ENCODE data around the gene SGMS1. TPM values are rescaled to one million over a fixed set of nuclear protein-coding genes. Genes with fewer than 3 reads are reported as not detected.

Gene SGMS1
- total RNA-seq, 2 experiments from 2014 or later, result 8.1 to 8.8 TPM

- H3K27me3 Mint-ChIP-seq (ENCODE audit: low read depth), result no peaks in the 10 kb centered on the region
These were observed 108.8 kb downstream of the SGMS1 start for GRCh38 chr10:50514995-50515394.

DNA sequence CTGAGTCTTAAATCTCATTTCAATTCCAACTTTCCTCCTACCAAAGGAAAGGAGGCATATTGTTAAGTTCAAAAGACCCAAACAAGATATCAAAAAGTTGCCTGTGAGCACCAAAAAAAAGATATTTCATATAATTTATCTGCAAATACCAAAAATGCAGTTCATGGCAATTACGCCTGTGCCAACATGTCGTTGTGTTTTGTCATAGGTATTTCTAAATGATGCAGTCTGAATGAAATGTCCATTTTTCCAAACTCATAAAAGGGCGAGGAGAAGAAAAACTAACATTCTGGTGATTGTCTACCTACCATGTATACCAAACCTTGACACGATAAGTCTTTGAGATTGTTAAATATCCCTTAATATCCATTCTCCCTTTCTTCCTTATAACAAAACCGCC lies 109.8 kb downstream of the SGMS1 start:
- intact Hi-C loops (cut with micrococcal nuclease), result loop anchor here (1.0 kb wide), 1 partner anchor 26 kb away; no protein-coding TSS in a partner anchor
- Mint-ChIP-seq H3K4me3 (no peak overlapping the region), H3K4me1 (ENCODE audit: low read depth) (peaks cover 52% of the 10 kb centered on the region), H3K9me3 (no peaks in the 10 kb centered on the region), H3K27ac (no peak overlapping the region), H3K27me3 (ENCODE audit: low read depth) (no peaks in the 10 kb centered on the region), H3K36me3 (ENCODE audit: low read depth) (peaks cover 10% of the 10 kb centered on the region)
- DNase-seq, result no peak
- CTCF ChIA-PET, result interaction anchor here (0.7 kb wide), 1 partner anchor 11 kb away, joined by 3 read pairs; no protein-coding TSS in a partner anchor

More at GRCh38 chr10:50514995-50515394, 108.8 kb downstream of the SGMS1 start:
- H3K36me3 Mint-ChIP-seq (ENCODE audit: low read depth), result peaks cover 13% of the 10 kb centered on the region
- intact Hi-C loops (cut with micrococcal nuclease), result no loop called here
- H3K4me3 Mint-ChIP-seq, result no peak overlapping the region
- no peak overlapping the region for H3K27ac Mint-ChIP-seq
- CTCF ChIA-PET, result interaction anchor here (0.7 kb wide), 1 partner anchor 10 kb away, joined by 3 read pairs; no protein-coding TSS in a partner anchor
- DNase-seq, result no peak
- H3K9me3 Mint-ChIP-seq, result no peaks in the 10 kb centered on the region
- H3K4me1 Mint-ChIP-seq (ENCODE audit: low read depth), result peaks cover 50% of the 10 kb centered on the region

DNA sequence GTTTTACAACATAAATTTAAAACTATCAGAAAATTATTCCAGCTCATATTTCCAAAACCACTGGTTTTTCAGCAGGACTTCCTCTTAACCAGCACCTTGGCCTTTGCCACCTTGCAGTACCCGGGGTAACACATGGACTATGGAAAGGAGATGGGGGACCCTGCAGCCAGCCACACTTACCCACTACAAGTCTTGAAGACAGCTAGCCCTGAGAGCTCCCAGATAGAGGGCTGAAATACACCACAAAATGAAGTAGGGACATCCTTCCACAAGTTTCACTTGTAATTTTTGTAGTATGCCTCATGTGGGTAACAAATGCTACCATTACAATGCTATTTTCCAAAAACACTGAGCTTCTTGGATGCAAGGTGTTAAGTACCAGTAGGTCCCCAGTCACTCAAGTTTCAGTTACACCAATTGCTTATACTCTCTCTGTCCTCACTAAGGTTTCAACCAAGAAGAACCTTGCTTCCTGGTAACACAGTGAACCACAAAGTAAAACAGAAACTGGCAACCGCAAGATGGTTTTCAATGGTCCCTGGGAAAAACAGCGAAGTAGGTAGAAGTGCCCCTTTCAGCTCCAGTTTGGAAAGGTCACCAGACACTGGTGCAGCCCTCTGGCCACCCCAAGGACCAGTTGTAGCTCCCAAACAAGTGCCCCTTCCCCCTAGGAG lies 110.9 kb downstream of the SGMS1 start:
- Mint-ChIP-seq H3K27ac (no peak overlapping the region), H3K4me3 (no peak overlapping the region), H3K9me3 (no peaks in the 10 kb centered on the region), H3K36me3 (ENCODE audit: low read depth) (peaks cover 6% of the 10 kb centered on the region), H3K27me3 (ENCODE audit: low read depth) (no peaks in the 10 kb centered on the region), H3K4me1 (ENCODE audit: low read depth) (peaks cover 56% of the 10 kb centered on the region)
- intact Hi-C loops (cut with micrococcal nuclease), result loop anchor here (1.0 kb wide), 1 partner anchor 27 kb away; no protein-coding TSS in a partner anchor
- CTCF ChIA-PET, result interaction anchor here (0.7 to 1.3 kb wide), 3 partner anchors 19 to 145 kb away, joined by 3 read pairs; no protein-coding TSS in a partner anchor
- peak; percentile 45 for DNase-seq

DNA sequence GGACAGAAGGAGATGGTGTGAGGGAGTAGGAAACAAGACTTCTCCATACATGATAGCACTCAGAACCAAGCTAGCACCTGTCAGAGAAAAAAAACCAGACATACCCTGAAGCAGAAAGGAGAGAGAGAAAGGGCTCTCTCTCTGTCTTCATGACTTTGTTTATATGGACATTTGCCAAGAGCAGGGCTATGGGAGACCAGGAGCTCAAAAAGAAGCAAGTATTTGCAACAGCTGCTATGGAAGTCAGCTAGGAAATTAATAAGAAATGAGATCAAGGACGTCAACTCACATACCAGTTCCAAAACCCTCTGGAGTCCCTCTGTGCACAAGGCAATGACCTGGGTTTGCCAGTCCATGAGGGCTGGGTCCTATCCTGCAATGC lies 111.6 kb downstream of the SGMS1 start:
- Mint-ChIP-seq H3K4me1 (ENCODE audit: low read depth) (peaks cover 59% of the 10 kb centered on the region), H3K4me3 (no peak overlapping the region), H3K27me3 (ENCODE audit: low read depth) (no peaks in the 10 kb centered on the region), H3K36me3 (ENCODE audit: low read depth) (peaks cover 5% of the 10 kb centered on the region), H3K9me3 (no peaks in the 10 kb centered on the region), H3K27ac (no peak overlapping the region)
- CTCF ChIA-PET, result interaction anchor here (0.7 to 1.3 kb wide), 2 partner anchors 20 to 144 kb away, joined by 3 read pairs; no protein-coding TSS in a partner anchor
- DNase-seq, result no peak
- intact Hi-C loops (cut with micrococcal nuclease), result no loop called here

- peaks cover 56% of the 10 kb centered on the region for H3K4me1 Mint-ChIP-seq (ENCODE audit: low read depth)
- peaks cover 2% of the 10 kb centered on the region for H3K36me3 Mint-ChIP-seq (ENCODE audit: low read depth)
- no peaks in the 10 kb centered on the region for H3K27me3 Mint-ChIP-seq (ENCODE audit: low read depth)
- H3K9me3 Mint-ChIP-seq, result no peaks in the 10 kb centered on the region
- CTCF ChIA-PET, result no interaction called here
- intact Hi-C loops (cut with micrococcal nuclease), result no loop called here
- peak; percentile 14 for DNase-seq
- no peak overlapping the region for H3K4me3 Mint-ChIP-seq
- peak overlapping the region; percentile 3 for H3K27ac Mint-ChIP-seq
These were observed 112.1 kb downstream of the SGMS1 start for GRCh38 chr10:50511492-50512213.

DNA sequence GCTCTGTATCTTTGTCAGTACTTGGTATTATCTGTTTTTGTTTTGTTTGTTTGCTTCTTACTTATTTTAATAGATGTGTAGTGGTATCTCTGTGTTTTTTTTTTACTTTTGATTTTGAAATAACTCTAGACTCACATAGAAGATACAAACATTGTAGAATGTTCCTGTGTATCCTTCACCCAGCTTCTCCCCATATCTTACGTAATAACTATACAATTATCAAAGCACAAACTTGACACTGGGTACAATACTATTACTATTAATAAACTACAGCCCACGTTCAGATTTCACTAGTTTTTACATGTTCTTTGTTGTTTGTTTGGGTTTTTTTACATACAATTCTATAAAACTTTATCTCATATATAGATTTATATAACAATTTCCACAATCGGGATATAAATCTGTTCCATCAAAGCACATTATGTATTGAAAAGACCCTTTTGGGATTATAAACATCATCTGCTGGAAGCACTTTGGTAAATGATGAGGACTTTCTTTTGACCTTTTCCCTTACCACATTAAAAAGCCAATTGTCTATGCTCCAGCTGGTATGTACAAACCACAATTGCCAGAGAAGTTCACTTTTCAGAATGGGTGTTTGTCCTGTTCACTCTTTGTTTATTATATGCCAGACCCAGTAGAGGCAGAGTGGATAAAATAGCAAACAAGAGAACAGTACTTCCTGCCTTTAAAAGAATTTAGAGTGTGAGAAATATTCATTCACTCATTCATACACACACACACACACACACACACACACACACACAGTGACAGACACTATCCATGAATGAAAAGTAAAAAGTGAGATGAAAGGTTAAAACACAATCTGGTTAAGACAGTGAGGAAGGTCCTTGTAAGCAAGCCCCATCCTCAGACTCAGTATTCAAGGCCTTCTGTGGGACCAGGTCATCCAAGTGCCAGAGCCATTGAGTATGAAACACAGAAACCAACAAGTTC lies 113.0 kb downstream of the SGMS1 start:
- DNase-seq, result no peak
- Mint-ChIP-seq H3K27me3 (ENCODE audit: low read depth) (no peaks in the 10 kb centered on the region), H3K9me3 (no peaks in the 10 kb centered on the region), H3K36me3 (ENCODE audit: low read depth) (peaks cover 4% of the 10 kb centered on the region), H3K27ac (no peak overlapping the region), H3K4me3 (no peak overlapping the region), H3K4me1 (ENCODE audit: low read depth) (peaks cover 53% of the 10 kb centered on the region)
- CTCF ChIA-PET, result no interaction called here
- intact Hi-C loops (cut with micrococcal nuclease), result no loop called here

GRCh38 chr10:50508315-50509051 lies 115.3 kb downstream of the SGMS1 start:
- H3K9me3 Mint-ChIP-seq, result no peaks in the 10 kb centered on the region
- H3K36me3 Mint-ChIP-seq (ENCODE audit: low read depth), result peaks cover 6% of the 10 kb centered on the region
- intact Hi-C loops (cut with micrococcal nuclease), result loop anchor here (1.0 kb wide), 2 partner anchors 10 to 76 kb away; no protein-coding TSS in a partner anchor
- CTCF ChIA-PET, result no interaction called here
- no peaks in the 10 kb centered on the region for H3K27me3 Mint-ChIP-seq (ENCODE audit: low read depth)
- peak; percentile 13 for DNase-seq
- peaks cover 49% of the 10 kb centered on the region for H3K4me1 Mint-ChIP-seq (ENCODE audit: low read depth)
- no peak overlapping the region for H3K4me3 Mint-ChIP-seq
- H3K27ac Mint-ChIP-seq, result no peak overlapping the region

GRCh38 chr10:50506861-50507573 lies 116.7 kb downstream of the SGMS1 start:
- H3K36me3 Mint-ChIP-seq (ENCODE audit: low read depth), result peaks cover 4% of the 10 kb centered on the region
- peaks cover 49% of the 10 kb centered on the region for H3K4me1 Mint-ChIP-seq (ENCODE audit: low read depth)
- CTCF ChIA-PET, result interaction anchor here (1.1 kb wide), 1 partner anchor 26 kb away, joined by 3 read pairs; no protein-coding TSS in a partner anchor
- no peaks in the 10 kb centered on the region for H3K27me3 Mint-ChIP-seq (ENCODE audit: low read depth)
- H3K27ac Mint-ChIP-seq, result no peak overlapping the region
- H3K4me3 Mint-ChIP-seq, result no peak overlapping the region
- no peaks in the 10 kb centered on the region for H3K9me3 Mint-ChIP-seq
- intact Hi-C loops (cut with micrococcal nuclease), result no loop called here
- no peak for DNase-seq

- Mint-ChIP-seq H3K4me1 (ENCODE audit: low read depth) (peaks cover 44% of the 10 kb centered on the region), H3K9me3 (no peaks in the 10 kb centered on the region), H3K36me3 (ENCODE audit: low read depth) (peaks cover 9% of the 10 kb centered on the region), H3K4me3 (no peak overlapping the region), H3K27me3 (ENCODE audit: low read depth) (no peaks in the 10 kb centered on the region), H3K27ac (no peak overlapping the region)
- intact Hi-C loops (cut with micrococcal nuclease), result no loop called here
- no peak for DNase-seq
- CTCF ChIA-PET, result interaction anchor here (1.1 kb wide), 1 partner anchor 16 kb away, joined by 3 read pairs; no protein-coding TSS in a partner anchor
These were observed 119.4 kb downstream of the SGMS1 start for GRCh38 chr10:50504389-50504788.

- H3K9me3 Mint-ChIP-seq, result no peaks in the 10 kb centered on the region
- no peak for DNase-seq
- H3K27me3 Mint-ChIP-seq (ENCODE audit: low read depth), result no peaks in the 10 kb centered on the region
- no peak overlapping the region for H3K4me3 Mint-ChIP-seq
- H3K27ac Mint-ChIP-seq, result peak overlapping the region; percentile 34
- H3K4me1 Mint-ChIP-seq (ENCODE audit: low read depth), result peaks cover 43% of the 10 kb centered on the region
- intact Hi-C loops (cut with micrococcal nuclease), result no loop called here
- CTCF ChIA-PET, result interaction anchor here (1.1 kb wide), 1 partner anchor 16 kb away, joined by 3 read pairs; no protein-coding TSS in a partner anchor
- H3K36me3 Mint-ChIP-seq (ENCODE audit: low read depth), result peaks cover 11% of the 10 kb centered on the region
These were observed 120.0 kb downstream of the SGMS1 start for GRCh38 chr10:50503661-50504320.

Measured in activated naive CD4-positive, alpha-beta T cell treated with anti-CD3 and anti-CD28 coated beads for 36 hours (primary cell).